LNCAP (cell line): ENCODE data around the gene ATP5MK.

Source experiments
- TF ChIP-seq, protein P1 (sequence below): fragments of 450-650 bp; IDR thresholded peaks from 2 replicates; pipeline ENCODE4 v1.5.1; 2017; ENCODE audit warnings: mild to moderate bottlenecking

The ATP5MK gene, protein sequence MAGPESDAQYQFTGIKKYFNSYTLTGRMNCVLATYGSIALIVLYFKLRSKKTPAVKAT

DNA sequence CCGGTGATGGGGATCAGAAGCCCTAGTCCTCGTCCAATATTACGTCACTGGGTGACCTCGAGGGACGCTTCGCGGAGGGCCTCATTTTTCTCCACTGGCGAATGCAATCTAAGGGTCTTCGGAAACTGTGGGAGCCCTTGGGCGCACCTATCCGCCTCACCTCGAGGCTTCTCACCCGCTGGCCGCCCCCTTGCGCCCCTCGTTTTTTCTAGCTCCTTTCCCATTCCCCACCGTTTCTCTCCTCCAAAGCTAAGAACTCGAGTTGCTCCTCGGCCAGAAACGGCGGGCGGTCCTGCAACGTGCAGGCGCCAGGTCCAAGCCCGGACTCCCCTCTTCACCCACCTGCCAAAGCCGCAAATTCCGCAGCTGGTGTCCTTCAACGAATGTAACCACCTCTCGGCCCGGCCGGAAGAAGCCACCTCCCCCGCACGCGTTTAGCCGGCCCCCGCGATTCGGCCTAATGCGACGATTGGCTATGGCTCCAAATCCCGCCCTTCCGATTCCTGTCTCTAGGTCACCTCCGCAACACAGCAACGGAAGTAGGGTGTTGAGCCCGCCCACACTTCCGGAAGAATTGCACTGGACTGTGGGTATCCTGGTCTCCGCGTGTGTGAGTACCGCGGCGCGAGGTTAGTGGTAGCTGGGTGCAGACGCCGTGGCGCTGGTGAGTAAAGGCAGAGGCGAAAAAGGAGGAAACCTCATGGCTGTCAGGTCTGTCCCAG is at the start of gene ATP5MK, which contains the start of gene PDCD11:
Gene ATP5MK, minus strand, starts transcription at position 409 of the 722 bp plus-strand sequence. CDS start 4,018 bp downstream, outside the sequence.
Gene PDCD11, plus strand, starts transcription at position 560 of the 722 bp plus-strand sequence. CDS start 1,801 bp downstream, outside the sequence.
- TF ChIP-seq, protein P1, sequence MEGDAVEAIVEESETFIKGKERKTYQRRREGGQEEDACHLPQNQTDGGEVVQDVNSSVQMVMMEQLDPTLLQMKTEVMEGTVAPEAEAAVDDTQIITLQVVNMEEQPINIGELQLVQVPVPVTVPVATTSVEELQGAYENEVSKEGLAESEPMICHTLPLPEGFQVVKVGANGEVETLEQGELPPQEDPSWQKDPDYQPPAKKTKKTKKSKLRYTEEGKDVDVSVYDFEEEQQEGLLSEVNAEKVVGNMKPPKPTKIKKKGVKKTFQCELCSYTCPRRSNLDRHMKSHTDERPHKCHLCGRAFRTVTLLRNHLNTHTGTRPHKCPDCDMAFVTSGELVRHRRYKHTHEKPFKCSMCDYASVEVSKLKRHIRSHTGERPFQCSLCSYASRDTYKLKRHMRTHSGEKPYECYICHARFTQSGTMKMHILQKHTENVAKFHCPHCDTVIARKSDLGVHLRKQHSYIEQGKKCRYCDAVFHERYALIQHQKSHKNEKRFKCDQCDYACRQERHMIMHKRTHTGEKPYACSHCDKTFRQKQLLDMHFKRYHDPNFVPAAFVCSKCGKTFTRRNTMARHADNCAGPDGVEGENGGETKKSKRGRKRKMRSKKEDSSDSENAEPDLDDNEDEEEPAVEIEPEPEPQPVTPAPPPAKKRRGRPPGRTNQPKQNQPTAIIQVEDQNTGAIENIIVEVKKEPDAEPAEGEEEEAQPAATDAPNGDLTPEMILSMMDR, result peak; percentile 27; the same call in 1 of the 2 replicates

DNA sequence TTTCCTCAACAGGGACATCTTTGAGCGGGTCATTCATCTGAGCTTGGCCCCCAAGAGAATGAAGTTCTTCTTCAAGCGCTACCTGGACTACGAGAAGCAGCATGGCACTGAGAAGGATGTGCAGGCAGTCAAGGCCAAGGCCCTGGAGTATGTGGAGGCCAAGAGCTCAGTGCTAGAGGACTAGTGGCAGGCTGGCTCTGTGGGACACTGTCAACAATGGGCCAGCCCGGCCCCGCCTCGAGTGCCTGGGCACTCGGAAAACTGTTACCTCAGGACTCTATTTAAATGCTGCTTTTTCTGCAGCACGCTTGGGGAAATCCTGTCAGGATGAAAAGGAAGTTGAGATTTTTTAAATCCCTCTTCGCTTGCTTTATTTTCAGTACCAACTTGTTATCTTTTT is 49.1 kb upstream of the ATP5MK start:
- TF ChIP-seq, protein P1, result no peak

DNA sequence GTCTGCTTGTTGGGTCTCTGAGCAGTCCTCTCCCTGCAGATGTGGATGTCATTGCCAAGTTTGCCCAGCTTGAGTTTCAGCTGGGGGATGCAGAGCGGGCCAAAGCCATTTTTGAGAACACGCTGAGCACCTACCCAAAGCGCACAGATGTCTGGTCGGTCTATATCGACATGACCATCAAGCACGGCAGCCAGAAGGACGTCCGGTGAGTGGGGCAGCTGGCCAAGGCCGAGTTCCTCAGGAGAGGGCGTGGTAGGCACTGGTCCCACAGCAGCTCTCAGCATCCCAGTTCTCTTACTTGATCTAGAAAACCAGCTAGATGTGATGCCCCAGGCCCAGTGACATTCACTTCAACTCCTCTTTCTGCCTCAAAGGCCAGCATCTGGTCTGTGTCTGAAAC is 48.2 kb upstream of the ATP5MK start:
- TF ChIP-seq, protein P1, result no peak

DNA sequence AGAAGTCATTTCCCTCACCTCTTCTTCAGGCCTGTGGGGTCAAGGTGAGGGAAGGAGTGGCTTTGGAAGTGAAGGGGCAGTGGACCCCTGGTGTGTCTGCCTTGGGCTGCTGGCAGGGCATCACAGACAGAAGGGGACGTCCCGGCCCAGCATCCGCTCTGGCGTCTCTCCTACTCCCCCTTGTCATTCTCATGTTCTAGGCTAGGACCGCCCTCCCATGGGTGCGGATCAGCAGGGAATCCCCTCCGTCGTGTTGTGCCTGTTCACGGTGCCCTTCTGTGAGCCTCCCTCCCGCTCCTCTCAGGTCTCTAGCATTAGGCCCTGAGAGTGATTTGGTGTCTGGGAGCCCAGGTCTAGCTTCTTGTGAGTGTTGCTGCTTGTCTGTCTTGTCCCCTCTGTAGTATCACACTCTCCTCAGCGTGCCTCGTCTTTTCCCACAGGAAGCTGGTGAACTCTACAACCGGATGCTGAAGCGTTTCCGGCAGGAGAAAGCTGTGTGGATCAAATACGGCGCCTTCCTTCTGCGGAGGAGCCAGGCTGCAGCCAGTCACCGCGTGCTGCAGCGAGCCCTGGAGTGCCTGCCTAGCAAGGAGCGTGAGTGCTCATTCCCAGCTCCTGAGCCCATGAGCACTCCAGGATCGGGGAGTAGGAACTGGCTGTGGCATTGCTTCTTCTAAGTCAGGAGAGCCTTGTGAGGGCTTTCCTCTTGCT is 47.4 kb upstream of the ATP5MK start:
- TF ChIP-seq, protein P1, result no peak

DNA sequence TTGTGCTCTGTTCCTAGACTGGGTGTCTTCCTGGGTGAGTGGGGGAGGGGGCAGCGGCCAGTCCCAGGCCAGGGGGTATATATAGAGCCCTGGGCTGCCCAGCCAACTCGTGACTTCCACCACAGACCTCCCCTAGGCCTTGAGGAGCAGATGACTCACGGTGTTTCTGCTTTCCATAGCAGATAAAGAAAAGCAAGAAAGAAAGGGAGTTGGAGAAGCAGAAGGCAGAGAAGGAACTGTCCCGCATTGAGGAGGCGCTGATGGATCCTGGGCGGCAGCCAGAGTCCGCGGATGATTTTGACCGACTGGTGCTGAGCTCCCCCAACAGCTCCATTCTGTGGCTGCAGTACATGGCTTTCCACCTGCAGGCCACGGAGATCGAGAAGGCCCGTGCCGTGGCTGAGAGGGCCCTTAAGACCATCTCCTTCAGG is 45.8 kb upstream of the ATP5MK start:
- TF ChIP-seq, protein P1, result no peak

DNA sequence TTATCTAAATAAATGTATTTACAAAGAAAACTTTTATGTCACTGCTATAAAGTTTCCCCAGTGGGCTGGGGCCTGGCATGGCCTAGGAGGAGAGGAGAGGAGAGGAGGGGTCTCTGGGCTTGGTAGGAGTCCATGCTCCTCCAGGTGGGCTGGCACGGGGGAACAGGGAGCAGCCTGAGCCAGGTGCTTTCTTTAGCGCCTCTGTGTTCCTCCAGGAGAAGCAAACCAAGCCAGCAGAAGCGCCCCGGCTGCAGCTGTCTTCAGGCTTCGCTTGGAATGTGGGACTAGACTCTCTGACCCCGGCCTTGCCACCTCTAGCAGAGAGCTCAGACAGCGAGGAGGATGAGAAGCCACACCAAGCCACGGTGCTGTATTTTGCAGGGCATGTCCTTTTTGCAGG is 45.3 kb upstream of the ATP5MK start:
- TF ChIP-seq, protein P1, result no peak

DNA sequence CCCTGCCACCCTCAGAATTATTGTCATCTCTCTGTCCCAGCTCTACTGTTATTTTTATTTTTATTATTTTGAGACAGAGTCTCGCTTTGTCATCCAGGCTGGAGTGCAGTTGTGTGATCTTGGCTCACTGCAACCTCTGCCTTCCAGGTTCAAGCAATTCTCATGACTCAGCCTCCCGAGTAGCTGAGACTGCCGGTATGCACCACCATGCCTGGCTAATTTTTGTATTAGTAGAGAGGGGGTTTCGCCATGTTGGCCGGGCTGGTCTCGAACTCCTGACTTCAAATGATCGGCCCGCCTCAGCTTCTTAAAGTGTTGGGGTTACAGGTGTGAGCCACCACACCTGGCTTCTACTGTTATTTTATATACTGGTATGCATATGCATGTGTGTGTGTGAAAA is 44.9 kb upstream of the ATP5MK start:
- TF ChIP-seq, protein P1, result no peak
